AG04449 (cell line): ENCODE data around the gene GNG2.

ENCODE experiments used
- CTCF ChIA-PET: fragments of 350-600 bp; formaldehyde crosslinking; extraction: SDS; loops from one replicate; lab custom pipeline; 2021; ENCODE audit warnings: antibody characterized with exemption; lab: Yijun Ruan, JAX
- POLR2A ChIA-PET: fragments of 400-600, 350-600 bp; formaldehyde crosslinking; extraction: SDS; loops from one replicate; lab custom pipeline; 2020; ENCODE audit warnings: antibody characterized with exemption, inconsistent platforms; lab: Yijun Ruan, JAX
- DNase-seq: peaks from one replicate; pipeline ENCODE4 v3.0.0-alpha.2; 2010; ENCODE audit warnings: low read depth, low spot score
- H3K4me3 ChIP-seq: 2 replicates; pipeline ENCODE4 v1.5.1; 2011; ENCODE audit warnings: low read depth, mild to moderate bottlenecking, control low read depth, low read length
- TF ChIP-seq, protein P1 (sequence below): IDR thresholded peaks from one replicate; pipeline ENCODE4 v1.5.1; 2011; ENCODE audit warnings: mild to moderate bottlenecking, moderate library complexity, low read length, control low read depth, inconsistent platforms; ENCODE audit not compliant: insufficient read depth; ENCODE audit errors: missing control alignments

The GNG2 gene

GRCh38 chr14:51960866-51961265 lies 100.5 kb downstream of the GNG2 start:
- ChIA-PET POLR2A (no interaction called here), CTCF (interaction anchor here (12.0 kb wide), 1 partner anchor 18 kb away, joined by 143 read pairs; no protein-coding TSS in a partner anchor)
- no peak overlapping the region for H3K4me3 ChIP-seq
- TF ChIP-seq, protein P1, sequence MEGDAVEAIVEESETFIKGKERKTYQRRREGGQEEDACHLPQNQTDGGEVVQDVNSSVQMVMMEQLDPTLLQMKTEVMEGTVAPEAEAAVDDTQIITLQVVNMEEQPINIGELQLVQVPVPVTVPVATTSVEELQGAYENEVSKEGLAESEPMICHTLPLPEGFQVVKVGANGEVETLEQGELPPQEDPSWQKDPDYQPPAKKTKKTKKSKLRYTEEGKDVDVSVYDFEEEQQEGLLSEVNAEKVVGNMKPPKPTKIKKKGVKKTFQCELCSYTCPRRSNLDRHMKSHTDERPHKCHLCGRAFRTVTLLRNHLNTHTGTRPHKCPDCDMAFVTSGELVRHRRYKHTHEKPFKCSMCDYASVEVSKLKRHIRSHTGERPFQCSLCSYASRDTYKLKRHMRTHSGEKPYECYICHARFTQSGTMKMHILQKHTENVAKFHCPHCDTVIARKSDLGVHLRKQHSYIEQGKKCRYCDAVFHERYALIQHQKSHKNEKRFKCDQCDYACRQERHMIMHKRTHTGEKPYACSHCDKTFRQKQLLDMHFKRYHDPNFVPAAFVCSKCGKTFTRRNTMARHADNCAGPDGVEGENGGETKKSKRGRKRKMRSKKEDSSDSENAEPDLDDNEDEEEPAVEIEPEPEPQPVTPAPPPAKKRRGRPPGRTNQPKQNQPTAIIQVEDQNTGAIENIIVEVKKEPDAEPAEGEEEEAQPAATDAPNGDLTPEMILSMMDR, result no peak
- DNase-seq, result no peak

DNA sequence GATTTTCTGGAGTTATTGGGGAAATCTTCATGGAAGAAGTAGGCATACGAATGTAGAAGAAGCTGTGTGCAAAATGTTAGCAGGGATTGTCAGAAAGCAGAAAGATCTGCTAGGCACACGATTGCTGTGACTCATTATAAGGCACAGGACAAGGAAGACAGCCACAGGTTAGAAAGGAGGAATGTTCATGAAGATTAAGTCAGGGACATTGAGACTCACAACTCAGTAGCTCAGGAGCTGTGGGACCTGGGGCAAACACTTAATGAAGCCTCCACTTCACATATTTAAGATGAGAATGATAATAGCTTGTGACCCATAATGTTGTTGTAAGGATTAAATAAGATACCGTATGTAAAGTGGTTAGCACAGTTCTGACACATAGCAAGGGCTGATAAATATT lies 102.3 kb downstream of the GNG2 start:
- ChIA-PET POLR2A (no interaction called here), CTCF (interaction anchor here (0.9 to 12.0 kb wide), 5 partner anchors 11 to 168 kb away, joined by 3 to 143 read pairs (median 3); no protein-coding TSS in a partner anchor)
- no peak for DNase-seq
- TF ChIP-seq, protein P1, result no peak
- H3K4me3 ChIP-seq, result no peak overlapping the region

DNA sequence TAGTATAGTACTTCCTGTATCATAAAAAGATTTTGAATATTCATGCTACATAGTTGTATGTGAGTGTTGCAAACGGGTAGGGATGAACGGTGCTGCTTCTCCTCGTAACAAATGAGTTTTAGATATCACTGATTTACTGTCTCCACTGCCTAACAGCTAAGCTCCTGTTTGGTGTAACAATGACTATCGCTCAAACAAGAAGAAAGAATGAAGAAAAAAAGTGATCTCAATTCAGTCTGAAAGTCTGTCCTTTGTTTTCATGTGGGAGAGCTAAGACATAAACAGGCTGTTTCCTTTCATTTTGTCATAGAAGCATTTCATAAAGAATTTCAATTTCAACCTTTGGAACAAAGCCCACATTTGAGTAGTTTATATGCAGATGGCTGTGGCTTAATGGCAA lies 102.9 kb downstream of the GNG2 start:
- DNase-seq, result no peak
- no peak overlapping the region; the same call in 1 of the 2 replicates for H3K4me3 ChIP-seq
- POLR2A ChIA-PET, result no interaction called here
- CTCF ChIA-PET, result interaction anchor here (0.9 to 12.0 kb wide), 4 partner anchors 11 to 168 kb away, joined by 3 to 143 read pairs (median 4); no protein-coding TSS in a partner anchor
- TF ChIP-seq, protein P1, result no peak

- DNase-seq, result no peak
- POLR2A ChIA-PET, result interaction anchor here (0.7 kb wide), 1 partner anchor 45 kb away, joined by 3 read pairs; no protein-coding TSS in a partner anchor
- H3K4me3 ChIP-seq, result no peak overlapping the region
- CTCF ChIA-PET, result interaction anchor here (1.3 to 12.0 kb wide), 2 partner anchors 11 to 183 kb away, joined by 4 to 143 read pairs; no protein-coding TSS in a partner anchor
- TF ChIP-seq, protein P1, result no peak
Measured at GRCh38 chr14:51967521-51967920, 107.1 kb downstream of the GNG2 start.

DNA sequence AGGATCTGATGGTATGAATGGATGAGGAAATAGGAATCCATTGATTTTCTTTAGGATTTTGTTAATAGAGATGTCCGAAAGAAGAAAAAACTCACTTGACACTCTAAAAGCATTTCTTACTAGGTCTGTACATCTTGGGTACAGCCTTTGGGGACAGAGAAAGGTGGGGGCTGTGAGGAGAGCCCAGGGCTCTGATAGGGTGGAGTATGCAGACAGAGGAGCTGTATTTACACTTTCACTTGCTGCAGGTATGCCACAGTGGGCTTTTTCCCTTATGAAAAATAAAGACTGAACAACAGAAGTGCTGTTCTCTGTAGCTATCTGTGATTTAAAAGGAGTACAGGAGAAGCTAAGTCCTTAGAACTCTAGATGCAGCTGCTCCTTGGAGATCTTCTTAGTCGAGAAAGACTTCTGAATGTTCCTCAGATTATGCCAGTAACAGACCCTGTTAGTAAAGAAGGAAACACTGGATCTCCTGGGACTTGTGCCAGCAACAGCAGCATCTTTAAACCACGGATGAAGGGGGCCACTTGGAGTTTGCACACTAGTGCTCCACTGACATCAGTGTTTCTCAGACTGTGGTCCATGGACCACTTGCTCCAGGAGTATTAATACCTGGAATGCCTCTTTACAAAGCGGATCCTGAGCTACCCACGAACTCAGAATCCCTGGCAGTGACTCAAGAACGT lies 109.6 kb downstream of the GNG2 start:
- ChIA-PET POLR2A (no interaction called here), CTCF (interaction anchor here (0.8 to 12.0 kb wide), 5 partner anchors 9 to 686 kb away, joined by 3 to 143 read pairs (median 5); no protein-coding TSS in a partner anchor)
- TF ChIP-seq, protein P1, result no peak
- DNase-seq, result no peak
- no peak overlapping the region for H3K4me3 ChIP-seq

- TF ChIP-seq, protein P1, result no peak
- ChIA-PET POLR2A (no interaction called here), CTCF (interaction anchor here (0.9 to 1.3 kb wide), 2 partner anchors 11 to 192 kb away, joined by 3 to 4 read pairs; no protein-coding TSS in a partner anchor)
- DNase-seq, result no peak
- no peak overlapping the region for H3K4me3 ChIP-seq
Measured at GRCh38 chr14:51972566-51972965, 112.2 kb downstream of the GNG2 start.
